ENCODE data around the gene G6PC3.

The G6PC3 gene

GRCh38 chr17:44062871-44063270 lies 7.7 kb upstream of the G6PC3 start:
- no peak for DNase-seq

DNA sequence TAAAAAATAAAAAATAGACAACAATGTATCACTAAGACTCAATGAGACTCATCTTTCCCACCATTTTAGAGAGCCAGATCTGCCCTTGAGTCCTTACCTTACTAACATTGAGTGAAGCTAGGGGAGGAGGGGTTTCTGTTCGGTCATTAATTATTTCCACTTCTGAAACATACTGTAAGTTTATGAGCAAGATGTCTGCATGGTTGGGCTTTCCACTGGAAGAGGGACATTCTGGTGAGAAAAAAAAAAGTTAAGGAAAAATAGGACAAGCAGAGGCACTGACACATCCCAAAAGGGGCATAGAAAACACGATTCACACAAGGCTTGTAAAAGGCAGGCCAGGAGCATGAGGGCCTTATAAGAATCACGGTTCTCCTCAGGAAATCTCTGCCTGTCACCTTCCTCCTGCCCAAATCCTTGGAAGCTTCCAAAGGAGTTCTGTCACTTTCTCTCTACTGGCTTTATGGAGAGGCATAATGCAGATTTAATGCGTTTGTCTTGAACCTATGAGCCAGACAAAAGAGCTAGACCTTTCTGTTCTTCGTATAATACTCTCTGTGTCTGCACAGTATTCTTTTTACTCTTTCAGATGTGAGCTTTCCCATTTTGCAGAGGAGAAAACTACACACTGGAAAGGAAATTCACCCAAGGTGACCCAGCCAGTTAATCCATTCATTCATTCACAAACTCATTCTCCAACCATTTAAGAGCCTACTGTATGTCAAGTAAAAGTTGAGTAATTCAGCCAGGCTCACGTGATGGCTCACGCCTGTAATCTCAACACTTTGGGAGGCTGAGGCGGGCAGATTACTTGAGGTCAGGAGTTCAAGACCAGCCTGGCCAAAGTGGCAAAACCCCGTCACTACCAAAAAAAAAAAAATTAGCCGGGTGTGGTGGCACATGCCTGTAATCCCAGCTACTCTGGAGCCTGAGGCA lies 6.6 kb upstream of the G6PC3 start:
- DNase-seq = no peak

DNA sequence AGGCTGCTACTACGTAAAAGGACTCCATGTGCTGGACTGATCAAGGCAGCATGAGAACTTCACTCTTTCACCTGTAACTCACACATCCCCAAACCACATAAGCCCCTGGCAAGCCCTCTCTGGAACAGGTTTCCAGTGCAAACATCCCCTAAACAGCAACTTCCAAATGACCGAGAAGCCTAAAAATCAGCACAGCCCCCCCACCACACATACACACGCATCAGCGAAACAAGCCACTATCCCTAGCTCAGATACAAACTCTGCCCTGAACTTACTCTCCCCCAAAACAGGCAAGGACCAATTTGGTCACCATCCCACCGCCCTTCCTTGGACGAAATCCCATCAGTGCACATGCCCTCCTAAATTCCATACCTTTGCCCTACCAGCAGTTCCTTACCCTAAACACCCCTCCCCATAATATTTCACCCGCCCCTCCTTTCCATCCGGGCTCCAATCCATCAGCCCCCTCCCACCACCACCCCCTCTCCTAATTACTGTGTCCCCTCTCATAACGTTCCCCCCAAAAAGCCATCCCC lies 4.8 kb upstream of the G6PC3 start:
- no peak for DNase-seq

DNA sequence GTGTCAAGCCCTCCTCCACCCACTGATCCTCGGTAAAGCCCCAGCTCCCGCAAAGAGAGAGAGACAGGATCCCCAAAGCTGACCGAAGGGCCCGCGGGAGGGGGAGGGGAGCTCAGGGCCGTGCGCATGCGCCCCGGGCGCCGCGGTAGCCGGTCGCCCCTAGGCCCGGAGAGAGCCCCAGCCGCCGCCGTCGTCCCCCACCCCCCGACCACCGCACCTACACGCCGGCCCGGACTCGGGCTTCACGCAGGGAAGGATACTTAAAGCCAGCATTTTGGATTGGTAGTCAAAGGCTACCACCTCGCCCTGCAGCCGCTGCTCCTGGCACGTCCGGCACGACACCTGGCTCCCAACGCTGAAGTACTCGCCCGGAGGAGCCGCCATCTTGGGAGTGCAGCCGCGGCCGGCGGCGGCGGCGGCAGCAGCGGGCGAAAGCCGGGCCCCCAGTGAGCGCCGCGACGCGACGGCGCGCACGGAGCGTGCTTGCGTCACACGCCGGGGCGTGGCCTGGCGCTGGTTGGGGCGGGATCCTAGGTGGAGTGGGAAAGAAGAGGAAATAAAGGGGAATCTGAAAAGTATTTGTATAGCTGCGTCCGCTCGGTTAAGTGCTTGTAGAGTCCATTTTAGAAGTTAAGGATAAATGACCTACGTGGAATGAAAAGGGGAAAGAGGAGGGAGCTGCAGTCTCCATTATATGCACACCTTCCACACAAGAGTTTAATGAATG lies 4.2 kb upstream of the G6PC3 start, which contains the start of gene LSM12:
Gene LSM12, minus strand, starts transcription at position 468 of the 727 bp plus-strand sequence. Its CDS starts 84 bp downstream, at position 384.
- peak; percentile 97 for DNase-seq

GRCh38 chr17:44067545-44067940 lies 3.0 kb upstream of the G6PC3 start:
- DNase-seq = no peak

- DNase-seq = no peak
Measured at GRCh38 chr17:44069974-44070454, 521 bp upstream of the G6PC3 start.

- no peak for DNase-seq
Measured at GRCh38 chr17:44071198-44071520, 624 bp downstream of the G6PC3 start.

DNA sequence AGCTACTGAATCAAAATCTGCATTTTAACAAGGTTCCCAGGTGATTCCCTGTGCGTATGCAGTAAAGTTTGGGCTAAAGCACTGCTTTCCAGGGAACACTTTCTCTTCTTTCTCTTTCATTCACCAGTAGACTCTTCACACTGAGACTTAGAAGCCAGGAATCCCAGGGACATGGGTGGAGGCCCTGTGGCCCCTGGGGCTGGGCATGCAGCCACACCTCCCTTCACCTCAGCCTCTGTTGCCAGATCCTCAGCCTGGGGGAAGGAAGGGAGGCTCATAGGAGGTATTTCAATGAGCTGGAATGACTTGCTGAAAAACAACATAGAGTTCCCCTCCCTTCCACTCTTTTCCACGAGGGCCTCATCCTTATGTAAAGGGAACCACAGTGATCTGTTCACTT lies 1.2 kb downstream of the G6PC3 start:
- peak; percentile 45 for DNase-seq

GRCh38 chr17:44074231-44074910 lies 3.8 kb downstream of the G6PC3 start:
- DNase-seq = peak; percentile 69

DNA sequence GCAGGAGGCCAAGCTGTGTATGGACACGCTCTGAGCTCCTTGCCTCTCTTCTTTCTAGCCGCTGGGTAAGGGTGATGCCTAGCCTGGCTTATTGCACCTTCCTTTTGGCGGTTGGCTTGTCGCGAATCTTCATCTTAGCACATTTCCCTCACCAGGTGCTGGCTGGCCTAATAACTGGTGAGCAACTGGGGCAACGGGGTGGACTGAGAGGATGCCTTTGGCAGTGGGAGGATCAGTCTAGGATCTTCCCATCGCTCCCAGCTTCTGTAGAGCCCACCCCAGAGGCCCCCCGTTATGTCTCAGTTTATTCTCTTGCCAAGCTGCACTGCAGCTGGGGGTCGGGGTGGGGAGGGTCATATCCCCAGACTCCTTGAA lies 4.4 kb downstream of the G6PC3 start:
- no peak for DNase-seq

GRCh38 chr17:44075598-44076293 lies 5.2 kb downstream of the G6PC3 start:
- DNase-seq = no peak

- DNase-seq = peak; percentile 19
Measured at GRCh38 chr17:44076716-44077594, 6.4 kb downstream of the G6PC3 start.

GRCh38 chr17:44077595-44077909 lies 7.0 kb downstream of the G6PC3 start:
- no peak for DNase-seq

DNA sequence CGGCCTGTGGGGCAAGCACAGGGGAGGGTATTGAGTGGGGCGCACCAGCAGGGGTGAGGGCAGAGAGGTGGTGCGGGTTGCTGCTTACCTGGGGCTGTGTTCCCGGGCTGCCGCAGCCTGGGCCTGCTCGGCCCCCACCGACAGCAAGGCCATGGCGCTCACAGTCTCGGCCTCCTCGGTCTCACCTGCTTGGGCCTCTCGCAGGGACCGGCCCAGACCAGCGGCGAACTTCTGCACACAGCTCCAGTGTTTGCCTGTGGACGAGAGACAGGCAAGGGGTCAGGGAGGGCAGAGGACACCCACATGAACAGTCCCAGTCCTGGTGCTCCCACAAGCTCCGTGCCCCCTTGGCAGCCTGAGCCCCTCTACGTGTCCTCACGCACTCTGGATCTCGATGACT lies 7.9 kb downstream of the G6PC3 start:
- DNase-seq = no peak

GRCh38 chr17:44079877-44080821 lies 9.6 kb downstream of the G6PC3 start:
- DNase-seq = no peak

DNA sequence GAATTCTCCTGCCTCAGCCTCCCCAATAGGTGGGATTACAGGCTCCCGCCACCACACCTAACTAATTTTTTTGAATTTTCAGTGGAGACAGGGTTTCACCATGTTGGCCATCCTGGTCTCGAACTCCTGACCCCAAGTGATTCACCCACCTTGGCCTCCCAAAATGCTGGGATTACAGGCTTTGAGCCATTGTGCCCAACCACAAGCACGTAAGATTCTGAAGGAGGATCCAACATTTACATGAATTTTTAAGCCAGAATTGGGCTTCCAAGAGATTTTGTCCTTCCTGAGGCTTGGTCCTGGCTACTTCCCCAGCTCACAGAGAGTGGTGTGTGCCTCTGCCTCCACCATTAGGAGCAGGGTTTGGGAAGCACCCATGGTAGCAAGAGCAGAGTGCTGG lies 11.1 kb downstream of the G6PC3 start:
- no peak for DNase-seq

- DNase-seq = no peak
Measured at GRCh38 chr17:44082256-44082927, 11.9 kb downstream of the G6PC3 start.

DNA sequence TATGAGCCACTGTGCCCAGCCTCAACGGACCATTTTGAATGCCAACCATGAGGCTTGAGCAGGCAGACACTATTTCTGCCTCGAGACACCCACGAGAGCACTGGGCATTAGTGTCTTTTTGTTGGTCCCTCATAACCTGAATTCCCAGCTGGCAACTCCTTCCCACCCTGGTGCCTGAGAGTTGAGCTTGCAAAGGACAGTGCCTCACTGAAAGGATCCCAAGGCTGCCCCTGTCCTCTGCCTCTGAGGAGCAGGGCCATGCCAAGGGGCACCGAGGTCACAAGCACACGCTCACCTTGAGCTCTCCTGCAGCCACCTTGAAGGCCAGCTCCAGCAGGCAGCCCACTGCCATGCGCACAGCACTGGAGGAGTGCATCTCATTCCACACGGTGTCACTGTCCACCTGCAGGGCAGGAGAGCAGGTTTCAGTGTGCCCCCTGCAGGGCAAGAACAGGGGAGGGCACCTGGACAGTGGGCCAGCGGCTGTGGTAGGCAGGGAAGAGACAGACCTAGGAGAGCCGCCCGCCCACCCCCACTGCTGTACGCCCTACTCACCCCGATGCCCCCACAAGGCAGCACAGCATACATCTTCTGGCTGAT lies 12.8 kb downstream of the G6PC3 start:
- DNase-seq = peak; percentile 21

DNA sequence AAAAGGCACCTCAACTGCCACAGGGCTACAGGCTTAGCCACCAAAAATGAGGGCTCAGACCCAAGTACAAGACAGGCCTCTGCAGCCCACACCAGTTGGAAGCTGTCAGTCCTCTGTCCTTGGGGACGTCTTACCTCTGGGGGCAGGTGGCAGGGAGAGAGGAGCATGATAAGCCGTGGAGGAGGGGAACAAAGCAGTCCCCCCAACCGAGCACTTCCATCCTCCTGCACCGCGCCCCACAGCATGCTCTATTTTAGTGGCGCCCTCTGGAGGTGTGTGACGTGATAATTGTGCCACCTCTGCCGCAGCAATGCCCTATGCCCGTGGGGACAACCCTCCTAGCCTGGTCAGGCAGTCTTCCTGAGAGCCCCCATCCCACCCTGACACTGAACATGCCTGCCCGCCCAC lies 13.6 kb downstream of the G6PC3 start:
- peak; percentile 55 for DNase-seq
